Smooth muscle cell (in vitro differentiated cells): ENCODE results near the gene STK17A. TPM values are rescaled to one million over a fixed set of nuclear protein-coding genes. Genes with fewer than 3 reads are reported as not detected.

ENCODE experiments used
- DNase-seq: peaks from one replicate; lab custom pipeline; 2025; ENCODE audit not compliant: unreplicated experiment; lab: John Stamatoyannopoulos, UW
- H2AFZ ChIP-seq: fragments of 200-600 bp; sonication (generic); 2 replicates; pipeline ENCODE4 v1.6.0; 2016; ENCODE audit warnings: antibody characterized with exemption, low read depth, mild to moderate bottlenecking
- H3F3A ChIP-seq: fragments of 200-600 bp; sonication (generic); 2 replicates; pipeline ENCODE4 v1.6.0; 2017; ENCODE audit warnings: antibody characterized with exemption, low read depth
- H3K27ac ChIP-seq: fragments of 200-600 bp; sonication (generic); 2 replicates; pipeline ENCODE4 v1.5.1; 2016; ENCODE audit warnings: low read depth, mild to moderate bottlenecking
- H3K27me3 ChIP-seq: fragments of 200-600 bp; sonication (generic); 2 replicates; pipeline ENCODE4 v1.6.1; 2016; ENCODE audit warnings: low read depth, mild to moderate bottlenecking
- H3K36me3 ChIP-seq: fragments of 200-600 bp; sonication (generic); 2 replicates; pipeline ENCODE4 v1.5.1; 2016; ENCODE audit warnings: low read depth
- H3K4me1 ChIP-seq: fragments of 200-600 bp; sonication (generic); 2 replicates; pipeline ENCODE4 v1.5.1; 2016; ENCODE audit warnings: low read depth
- H3K4me2 ChIP-seq: fragments of 200-600 bp; sonication (generic); 2 replicates; pipeline ENCODE4 v1.6.0; 2016; ENCODE audit warnings: mild to moderate bottlenecking
- H3K4me3 ChIP-seq: fragments of 200-600 bp; sonication (generic); 2 replicates; pipeline ENCODE4 v1.5.1; 2016; ENCODE audit warnings: mild to moderate bottlenecking
- H3K79me2 ChIP-seq: fragments of 200-600 bp; sonication (generic); 2 replicates; pipeline ENCODE4 v1.6.0; 2016; ENCODE audit warnings: low read depth, mild to moderate bottlenecking
- H3K9ac ChIP-seq: fragments of 200-600 bp; sonication (generic); 2 replicates; pipeline ENCODE4 v1.6.0; 2016; ENCODE audit warnings: low read depth
- H3K9me3 ChIP-seq: fragments of 200-600 bp; sonication (generic); replicated peaks from 2 replicates; pipeline ENCODE4 v1.5.1; 2016; ENCODE audit warnings: low read depth
- H4K20me1 ChIP-seq: fragments of 200-600 bp; sonication (generic); 2 replicates; pipeline ENCODE4 v1.6.0; 2016; ENCODE audit warnings: low read depth
- WGBS: methylation state at CpG from one replicate; pipeline ENCODE4 v1.1.7; 2016; ENCODE audit warnings: low lambda C conversion rate; 5-methylcytosine and 5-hydroxymethylcytosine counted together
- polyA plus RNA-seq: library from polyadenylated mRNA; unstranded; fragments of >200 nt; fragmentation: Nextera tagmentation; extraction: Ambion mirVana; gene quantifications from 2 replicates; pipeline ENCODE4 v1.2.1, GENCODE V29; 2016
- total RNA-seq: library from RNA; depleted of rRNA; stranded (reverse); fragments of >200 nt; gene quantifications from 2 replicates; pipeline ENCODE4 v1.2.3, GENCODE V29; 2014
- TF ChIP-seq, protein P1 (sequence below): fragments of 200-600 bp; sonication (generic); IDR thresholded peaks from 2 replicates; pipeline ENCODE4 v1.5.1; 2017; ENCODE audit warnings: borderline replicate concordance, mild to moderate bottlenecking, antibody characterized with exemption; ENCODE audit not compliant: insufficient read depth, poor library complexity, severe bottlenecking

Gene STK17A
- total and polyA plus RNA-seq, 2 experiments from 2014 or later = 21.0 to 28.2 TPM

DNA sequence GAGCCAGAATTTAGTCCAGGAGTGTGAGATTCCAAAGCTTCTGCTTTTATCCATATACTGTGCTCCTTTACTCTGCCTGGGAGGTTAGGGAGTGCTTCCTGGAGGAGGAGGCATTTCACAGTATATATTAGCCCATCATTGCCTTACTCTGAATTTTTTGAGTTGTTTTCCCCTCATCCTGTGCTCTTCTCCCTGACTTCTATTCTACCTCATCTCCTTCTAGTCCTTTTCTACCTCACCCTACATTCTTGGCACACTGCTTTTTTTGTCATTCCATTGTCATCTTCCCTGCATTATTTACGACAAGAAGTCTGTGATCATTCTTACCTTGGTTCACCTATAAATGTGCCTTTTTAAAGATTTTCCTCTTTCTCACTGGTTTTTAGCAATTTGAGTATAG, 21.3 kb downstream of the STK17A start:
- TF ChIP-seq, protein P1, sequence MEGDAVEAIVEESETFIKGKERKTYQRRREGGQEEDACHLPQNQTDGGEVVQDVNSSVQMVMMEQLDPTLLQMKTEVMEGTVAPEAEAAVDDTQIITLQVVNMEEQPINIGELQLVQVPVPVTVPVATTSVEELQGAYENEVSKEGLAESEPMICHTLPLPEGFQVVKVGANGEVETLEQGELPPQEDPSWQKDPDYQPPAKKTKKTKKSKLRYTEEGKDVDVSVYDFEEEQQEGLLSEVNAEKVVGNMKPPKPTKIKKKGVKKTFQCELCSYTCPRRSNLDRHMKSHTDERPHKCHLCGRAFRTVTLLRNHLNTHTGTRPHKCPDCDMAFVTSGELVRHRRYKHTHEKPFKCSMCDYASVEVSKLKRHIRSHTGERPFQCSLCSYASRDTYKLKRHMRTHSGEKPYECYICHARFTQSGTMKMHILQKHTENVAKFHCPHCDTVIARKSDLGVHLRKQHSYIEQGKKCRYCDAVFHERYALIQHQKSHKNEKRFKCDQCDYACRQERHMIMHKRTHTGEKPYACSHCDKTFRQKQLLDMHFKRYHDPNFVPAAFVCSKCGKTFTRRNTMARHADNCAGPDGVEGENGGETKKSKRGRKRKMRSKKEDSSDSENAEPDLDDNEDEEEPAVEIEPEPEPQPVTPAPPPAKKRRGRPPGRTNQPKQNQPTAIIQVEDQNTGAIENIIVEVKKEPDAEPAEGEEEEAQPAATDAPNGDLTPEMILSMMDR = no peak
- Histone ChIP-seq H3K4me2 (no peak overlapping the region), H3K27ac (no peak overlapping the region), H3K4me1 (no peaks in the 10 kb centered on the region), H3K36me3 (peaks cover 4% of the 10 kb centered on the region), H3K27me3 (no peaks in the 10 kb centered on the region), H3K9ac (no peak overlapping the region), H4K20me1 (peaks cover 14% of the 10 kb centered on the region), H3K79me2 (no peaks in the 10 kb centered on the region), H2AFZ (no peak overlapping the region), H3K4me3 (no peak overlapping the region), H3F3A (no peaks in the 10 kb centered on the region), H3K9me3 (no peaks in the 10 kb centered on the region)
- DNase-seq = no peak
- 94% methylated on average over 1 of the region's 1 CpG for WGBS

- Histone ChIP-seq H3K9ac (no peak overlapping the region), H3K27ac (no peak overlapping the region), H4K20me1 (peaks cover 14% of the 10 kb centered on the region), H3K4me1 (no peaks in the 10 kb centered on the region), H3F3A (peaks cover 4% of the 10 kb centered on the region), H3K36me3 (no peaks in the 10 kb centered on the region), H3K27me3 (no peaks in the 10 kb centered on the region), H3K4me3 (no peak overlapping the region), H3K4me2 (no peak overlapping the region), H3K9me3 (no peaks in the 10 kb centered on the region), H3K79me2 (no peaks in the 10 kb centered on the region), H2AFZ (no peak overlapping the region)
- TF ChIP-seq, protein P1 = no peak
- no peak for DNase-seq
- 97% methylated on average over 2 of the region's 2 CpGs for WGBS
These were observed 26.2 kb downstream of the STK17A start for GRCh38 chr7:43609097-43609496.

GRCh38 chr7:43612128-43612527, 29.2 kb downstream of the STK17A start:
- Histone ChIP-seq H3K4me3 (no peak overlapping the region), H3K9me3 (no peaks in the 10 kb centered on the region), H3K4me1 (no peaks in the 10 kb centered on the region), H3K27me3 (no peaks in the 10 kb centered on the region), H4K20me1 (peaks cover 7% of the 10 kb centered on the region), H3K4me2 (peak overlapping the region; percentile 5), H3K36me3 (no peaks in the 10 kb centered on the region), H3K79me2 (no peaks in the 10 kb centered on the region), H3K27ac (peak overlapping the region; percentile 8), H3K9ac (no peak overlapping the region), H2AFZ (no peak overlapping the region), H3F3A (peaks cover 4% of the 10 kb centered on the region)
- WGBS = 92% methylated on average over 5 of the region's 5 CpGs
- TF ChIP-seq, protein P1 = no peak
- DNase-seq = no peak

- no peaks in the 10 kb centered on the region for H3K27me3 ChIP-seq
- H3K4me2 ChIP-seq = peak overlapping the region; percentile 5
- DNase-seq = no peak
- H3K79me2 ChIP-seq = no peaks in the 10 kb centered on the region
- TF ChIP-seq, protein P1 = no peak
- H3K9ac ChIP-seq = no peak overlapping the region
- H2AFZ ChIP-seq = no peak overlapping the region
- H3K4me3 ChIP-seq = no peak overlapping the region
- peaks cover 4% of the 10 kb centered on the region for H3F3A ChIP-seq
- 53% methylated on average over 3 of the region's 3 CpGs for WGBS
- no peaks in the 10 kb centered on the region for H3K4me1 ChIP-seq
- no peaks in the 10 kb centered on the region for H3K36me3 ChIP-seq
- H4K20me1 ChIP-seq = peaks cover 7% of the 10 kb centered on the region
- peak overlapping the region; percentile 8 for H3K27ac ChIP-seq
- H3K9me3 ChIP-seq = no peaks in the 10 kb centered on the region
These were observed 30.0 kb downstream of the STK17A start for GRCh38 chr7:43612599-43613589.
